ENCODE results near the gene NACC2. TPM values are rescaled to one million over a fixed set of nuclear protein-coding genes. Genes with fewer than 3 reads are reported as not detected.

Gene NACC2
- total and polyA plus RNA-seq, 10 of the 15 experiments (the other 5 are each of a cell fraction or from before 2014, with no cell fraction given): 0.66 to 14.7 (median 3.5) TPM

GRCh38 chr9:136117916-136118319 is 22.8 kb upstream of the NACC2 start (continued):
- TF ChIP-seq ZBTB4 (CRISPR knock-in tag; IDR thresholded peaks at IDR 0.05) (no peak), ASH2L (IDR thresholded peaks at IDR 0.05; ENCODE audit: borderline replicate concordance, low read depth) (no peak), RUNX3 (IDR thresholded peaks at IDR 0.05; ENCODE audit: low read length) (no peak), E4F1 (IDR thresholded peaks at IDR 0.05; ENCODE audit: borderline replicate concordance, partially characterized antibody) (peak; percentile 46), MYC (IDR thresholded peaks at IDR 0.05; ENCODE audit: insufficient read depth, insufficient read length, insufficient replicate concordance, low read length, severe bottlenecking) (peak; percentile 38), CEBPZ (IDR thresholded peaks at IDR 0.05; ENCODE audit: low read depth, low read length) (no peak), YBX1 (IDR thresholded peaks at IDR 0.05) (no peak), CREM (IDR thresholded peaks at IDR 0.05; ENCODE audit: low read depth) (0 out of 2 replicates have a peak, but pooled peaks have one; percentile 13), MEF2B (IDR thresholded peaks at IDR 0.05; ENCODE audit: partially characterized antibody, poor library complexity, severe bottlenecking) (no peak), HDGF (IDR thresholded peaks at IDR 0.05) (no peak), BMI1 (IDR thresholded peaks at IDR 0.05; ENCODE audit: borderline replicate concordance) (no peak), PBX3 (IDR thresholded peaks at IDR 0.05; ENCODE audit: insufficient replicate concordance, low read depth, low read length) (peak; percentile 49), NFYB (IDR thresholded peaks at IDR 0.05; ENCODE audit: insufficient read depth, low read depth, low read length) (no peak), POLR2AphosphoS5 (IDR thresholded peaks at IDR 0.05; ENCODE audit: low read length) (peak; percentile 5; the same call in 1 of the 2 replicates), WRNIP1 (IDR thresholded peaks at IDR 0.05; ENCODE audit: borderline replicate concordance, low read depth, low read length) (no peak), MTA3 (IDR thresholded peaks at IDR 0.05; ENCODE audit: borderline replicate concordance, low read length) (no peak), EED (IDR thresholded peaks at IDR 0.05; ENCODE audit: low read depth) (no peak)

Data from GM12878 (cell line).